ENCODE data around the gene NUMBL.
"Not testable (repeated sequence)": the region's sequence is repeated elsewhere in the genome, so short reads cannot be mapped to it uniquely, and the experiment has no call there.

The NUMBL gene
- 3.0 to 5.9 (median 4.6) reads per million in 4 donors for total RNA-seq

DNA sequence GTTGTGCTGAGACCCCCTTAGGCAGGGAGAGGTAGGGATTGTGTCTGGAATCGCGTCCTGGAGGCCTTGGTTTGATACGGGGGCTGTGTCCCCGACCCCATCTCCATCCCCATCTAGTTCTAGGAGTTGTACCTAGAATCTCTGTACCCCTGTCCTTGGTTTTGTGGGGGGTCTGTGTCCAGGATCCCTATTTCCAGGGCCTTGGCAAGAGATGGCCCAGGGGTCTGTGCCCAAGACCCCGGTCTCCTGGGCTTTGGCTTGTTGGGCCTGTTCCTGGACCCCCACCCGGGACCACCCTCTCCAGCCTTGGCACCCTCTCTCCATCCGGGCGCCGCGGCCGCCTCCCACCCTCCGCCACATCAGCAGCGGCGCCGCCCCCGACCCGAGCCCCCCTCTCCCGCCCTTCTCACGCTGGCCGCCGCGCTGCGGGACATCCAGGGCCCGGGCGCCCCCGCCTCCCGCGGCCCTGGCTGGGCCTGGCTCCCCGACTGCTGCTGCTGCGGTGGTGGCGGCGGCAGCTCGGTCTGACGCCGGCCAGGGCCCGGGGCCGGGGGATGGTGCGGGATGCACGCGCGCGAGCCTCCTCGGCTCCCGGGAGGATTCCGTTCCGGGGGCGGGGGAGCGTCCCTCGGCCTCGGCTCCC lies at the start of gene NUMBL:
Gene NUMBL (minus strand): TSS at position 602 of the 643 bp plus-strand sequence. CDS start 168 bp downstream, at position 434.
- no peak for DNase-seq

DNA sequence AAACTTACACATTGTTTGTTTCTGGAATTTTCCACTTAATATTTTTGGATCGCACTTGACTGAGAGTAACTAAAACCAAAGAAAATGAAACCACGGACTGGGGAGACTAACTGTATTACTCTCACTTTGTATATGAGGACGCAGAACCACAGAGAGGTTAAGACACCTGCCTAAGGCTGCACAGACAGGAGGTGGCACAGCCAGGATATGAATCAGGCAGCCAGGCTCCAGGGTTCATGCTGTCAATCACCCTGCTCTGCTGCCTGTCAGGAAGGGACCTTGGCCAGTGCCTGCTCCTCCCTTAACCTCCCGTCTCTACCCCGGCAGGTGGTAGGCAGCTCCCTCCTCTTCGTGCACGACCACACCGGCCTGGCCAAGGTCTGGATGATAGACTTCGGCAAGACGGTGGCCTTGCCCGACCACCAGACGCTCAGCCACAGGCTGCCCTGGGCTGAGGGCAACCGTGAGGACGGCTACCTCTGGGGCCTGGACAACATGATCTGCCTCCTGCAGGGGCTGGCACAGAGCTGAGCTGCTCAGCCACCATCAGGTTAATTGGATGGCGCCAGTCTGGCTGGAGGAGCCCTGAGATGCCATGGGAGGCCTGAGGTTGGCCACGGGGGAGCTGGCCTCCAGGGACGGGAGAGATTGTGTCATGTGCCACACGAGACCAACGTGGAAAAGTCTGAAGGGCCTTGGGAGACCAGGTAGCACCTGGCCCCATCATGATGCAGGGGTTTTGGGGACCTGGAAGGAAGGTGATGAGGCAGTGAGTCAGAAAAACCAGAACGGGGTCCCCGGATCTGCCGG lies 48.8 kb upstream of the NUMBL start:
- DNase-seq = no peak

DNA sequence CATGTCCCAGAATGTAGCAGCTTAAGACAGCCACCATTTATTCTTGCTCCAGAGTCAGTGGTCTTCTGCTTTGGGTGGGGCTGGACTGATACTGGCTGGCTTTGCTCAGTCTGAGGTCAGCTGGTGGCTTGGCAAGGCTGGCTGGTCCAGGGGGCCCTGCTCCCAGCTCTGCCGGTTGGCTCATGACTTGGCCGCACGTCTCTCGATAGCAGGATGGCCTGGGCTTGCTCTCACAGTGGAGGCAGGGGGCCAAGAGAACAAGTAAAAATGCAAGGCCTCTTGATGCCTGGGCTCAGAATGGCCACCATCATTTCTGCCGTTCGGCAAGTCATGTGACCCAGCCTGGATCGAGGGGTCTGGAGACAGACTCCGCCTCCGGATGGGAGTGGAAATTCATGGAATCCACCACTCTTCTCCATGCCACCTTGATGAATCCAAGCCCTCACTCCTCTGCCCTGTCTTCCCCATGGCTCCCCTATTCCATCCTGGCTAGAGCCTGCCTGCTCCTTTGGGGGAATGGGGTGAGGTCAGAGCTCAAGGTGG lies 46.7 kb upstream of the NUMBL start:
- DNase-seq = no peak

DNA sequence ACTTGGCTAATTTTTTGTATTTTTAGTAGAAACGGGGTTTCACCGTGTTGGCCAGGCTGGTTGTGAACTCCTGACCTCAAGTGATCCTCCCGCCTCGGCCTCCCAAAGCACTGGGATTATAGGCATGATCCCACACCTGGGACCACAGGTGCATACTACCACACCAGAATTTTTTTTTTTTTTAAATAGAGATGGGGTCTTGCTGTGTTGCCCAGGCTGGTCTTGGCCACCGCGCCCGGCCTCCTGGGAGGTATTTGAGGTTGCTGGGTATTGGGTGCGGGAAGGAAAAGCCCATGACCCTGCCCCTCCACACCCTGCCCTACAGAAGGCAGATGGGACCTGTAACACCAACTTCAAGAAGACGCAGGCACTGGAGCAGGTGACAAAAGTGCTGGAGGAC lies 46.2 kb upstream of the NUMBL start:
- no peak for DNase-seq

DNA sequence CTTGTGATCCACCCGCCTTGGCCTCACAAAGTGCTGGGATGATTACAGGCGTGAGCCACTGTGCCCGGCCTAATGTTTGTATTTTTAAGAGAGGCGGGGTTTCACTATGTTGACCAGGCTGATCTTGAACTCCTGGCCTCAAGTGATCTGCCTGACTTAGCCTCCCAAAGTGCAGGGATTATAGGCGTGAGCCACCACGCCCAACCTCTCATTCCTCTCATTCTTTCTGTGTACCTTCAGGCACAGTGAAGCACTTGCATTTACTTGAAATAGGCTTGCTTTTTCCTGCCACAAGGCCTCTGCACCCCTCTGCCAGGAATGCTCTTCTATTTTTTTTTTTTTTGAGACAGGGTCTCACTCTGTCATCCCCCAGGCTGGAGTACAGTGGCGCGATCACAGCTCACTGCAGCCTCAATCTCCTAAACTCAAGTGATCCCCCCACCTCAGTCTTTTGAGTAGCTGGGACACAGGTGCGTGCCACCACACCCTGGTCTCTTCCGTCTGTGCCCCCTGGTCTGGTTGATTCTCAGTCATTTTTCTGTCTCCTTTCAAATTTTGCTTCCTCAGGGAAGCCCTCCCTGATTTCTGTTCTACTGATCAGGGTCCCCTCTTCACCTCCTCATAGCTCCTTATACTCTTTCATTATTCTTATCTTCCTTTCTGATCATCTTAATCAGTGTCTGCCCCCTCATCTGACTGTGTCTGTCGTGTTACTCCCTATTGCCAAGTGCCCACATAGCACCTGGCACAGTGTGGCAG lies 44.7 kb upstream of the NUMBL start:
- DNase-seq = no peak

DNA sequence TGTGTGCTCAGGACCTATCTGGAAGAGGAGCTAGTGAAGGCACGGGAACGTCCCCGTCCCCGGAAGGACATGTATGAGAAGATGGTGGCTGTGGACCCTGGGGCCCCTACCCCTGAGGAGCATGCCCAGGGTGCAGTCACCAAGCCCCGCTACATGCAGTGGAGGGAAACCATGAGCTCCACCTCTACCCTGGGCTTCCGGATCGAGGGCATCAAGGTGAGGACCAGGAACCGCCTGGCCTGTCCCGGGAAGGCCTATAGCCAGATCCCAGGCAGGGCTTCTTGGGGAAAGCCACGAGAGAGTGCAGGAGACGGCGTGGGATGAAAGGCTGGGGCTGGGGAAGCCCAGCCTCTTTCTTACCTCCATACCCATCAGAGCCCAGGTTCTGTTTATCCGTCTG lies 42.7 kb upstream of the NUMBL start:
- no peak for DNase-seq

DNA sequence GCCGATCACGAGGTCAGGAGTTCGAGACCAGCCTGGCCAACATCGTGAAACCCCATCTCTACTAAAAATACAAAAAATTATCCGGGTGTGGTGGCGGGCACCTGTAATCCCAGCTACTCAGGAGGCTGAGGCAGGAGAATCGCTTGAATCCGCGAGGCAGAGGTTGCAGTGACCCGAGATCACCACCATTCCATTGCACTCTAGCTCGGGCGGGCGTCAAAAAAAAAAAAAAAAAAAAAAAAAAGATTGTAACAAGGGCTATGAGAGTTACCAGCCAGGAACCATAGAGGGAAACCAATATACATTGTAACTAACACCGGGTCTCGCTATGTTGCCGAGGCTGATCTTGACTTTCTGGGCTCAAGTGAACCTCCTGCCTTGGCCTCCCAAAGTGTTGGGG lies 41.9 kb upstream of the NUMBL start:
- not testable (repeated sequence) for DNase-seq

DNA sequence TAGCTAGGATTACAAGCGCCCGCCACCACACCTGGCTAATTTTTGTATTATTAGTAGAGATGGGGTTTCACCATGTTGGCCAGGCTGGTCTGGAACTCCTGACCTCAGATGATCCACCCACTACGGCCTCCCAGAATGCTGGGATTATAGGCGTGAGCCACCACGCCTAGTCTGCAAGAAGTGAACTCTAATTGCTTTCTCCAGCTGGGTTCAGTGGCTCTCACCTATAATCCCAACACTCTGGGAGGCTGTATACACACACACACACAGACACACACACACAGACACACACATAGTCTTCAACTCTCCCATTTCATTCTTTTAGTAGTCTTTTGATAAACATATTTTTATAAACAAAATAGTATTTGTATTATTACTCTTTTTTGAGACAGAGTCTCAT lies 39.6 kb upstream of the NUMBL start:
- not testable (repeated sequence) for DNase-seq

DNA sequence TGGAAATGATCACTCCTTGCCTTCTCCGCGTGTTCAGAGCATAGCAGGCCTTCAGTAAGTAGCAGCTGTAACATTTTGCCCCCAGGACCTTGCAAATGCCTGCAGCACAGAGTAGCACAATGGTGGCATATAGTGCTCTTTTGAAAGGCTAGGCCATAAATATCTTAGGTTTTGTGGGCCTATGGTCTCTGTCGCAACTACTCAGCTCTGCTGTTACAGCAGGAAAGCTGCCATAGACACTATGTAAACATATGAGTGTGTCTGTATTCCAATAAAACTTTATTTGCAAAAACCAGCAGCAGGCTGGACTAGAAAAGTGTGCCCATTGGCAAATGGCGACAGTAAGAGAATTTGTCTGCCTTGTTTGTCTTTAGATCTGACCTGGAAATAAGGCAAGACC lies 35.8 kb upstream of the NUMBL start:
- no peak for DNase-seq

DNA sequence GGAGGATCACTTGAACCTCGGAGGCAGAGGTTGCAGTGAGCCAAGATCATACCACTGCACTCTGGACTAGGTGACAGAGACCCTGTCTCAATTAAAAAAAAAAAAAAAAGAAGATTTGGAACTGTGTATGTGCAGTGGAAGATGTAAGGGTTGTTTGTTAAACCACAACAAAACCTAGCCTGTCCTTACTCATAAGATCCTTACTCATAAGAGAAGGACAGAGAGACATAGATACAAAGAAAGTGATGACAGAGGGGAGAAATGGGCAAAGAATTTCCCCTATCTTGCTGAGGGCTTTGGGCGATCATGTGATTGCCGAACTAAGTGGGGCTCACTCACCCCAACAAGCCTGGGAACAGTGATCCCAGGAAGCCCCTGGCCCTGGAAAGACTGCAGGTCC lies 34.4 kb upstream of the NUMBL start:
- no peak for DNase-seq

DNA sequence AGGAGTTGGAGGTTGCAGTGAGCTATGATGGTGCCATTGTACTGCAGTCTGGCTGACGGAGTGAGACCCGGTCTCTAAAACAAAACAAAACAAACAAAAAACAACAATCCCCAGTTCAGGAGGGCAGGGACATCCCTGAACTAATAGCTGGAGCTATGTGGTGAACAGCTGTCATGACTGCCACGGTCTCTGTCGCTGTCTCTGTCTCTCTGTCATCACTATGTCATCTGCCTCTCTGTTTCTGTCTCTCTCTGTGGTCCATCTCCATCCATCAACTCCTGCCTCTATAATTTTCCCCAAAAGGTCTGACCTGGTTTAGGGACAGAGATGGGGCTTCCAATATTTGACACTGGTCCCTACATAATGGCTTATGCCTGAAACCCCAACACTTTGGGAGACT lies 33.9 kb upstream of the NUMBL start:
- DNase-seq = no peak

DNA sequence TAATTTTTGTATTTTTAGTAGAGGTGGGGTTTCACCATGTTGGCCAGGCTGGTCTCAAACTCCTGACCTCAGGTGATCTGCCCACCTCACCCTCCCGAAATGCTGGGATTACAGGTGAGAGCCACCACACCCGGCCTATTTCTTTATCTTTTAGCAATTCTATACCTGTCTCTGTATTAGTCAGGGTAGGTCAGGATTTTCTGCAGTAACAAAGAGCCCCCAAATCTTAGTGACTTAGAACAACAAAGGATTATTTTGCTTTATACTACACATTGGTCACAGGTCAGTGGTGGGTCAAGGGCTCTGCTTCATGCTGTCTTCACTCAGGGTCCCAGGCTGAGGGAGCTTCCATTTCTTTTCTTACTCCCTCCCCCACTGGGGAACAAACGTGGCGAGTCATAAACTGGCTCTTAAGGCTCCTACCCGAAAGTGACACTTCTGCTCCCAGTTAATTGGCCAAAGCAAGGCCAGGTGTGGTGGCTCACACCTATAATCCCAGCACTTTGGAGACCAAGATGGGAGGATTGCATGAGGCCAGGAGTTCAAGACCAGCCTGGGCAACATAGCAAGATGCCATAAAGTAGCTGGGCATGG lies 33.3 kb upstream of the NUMBL start:
- DNase-seq = no peak

DNA sequence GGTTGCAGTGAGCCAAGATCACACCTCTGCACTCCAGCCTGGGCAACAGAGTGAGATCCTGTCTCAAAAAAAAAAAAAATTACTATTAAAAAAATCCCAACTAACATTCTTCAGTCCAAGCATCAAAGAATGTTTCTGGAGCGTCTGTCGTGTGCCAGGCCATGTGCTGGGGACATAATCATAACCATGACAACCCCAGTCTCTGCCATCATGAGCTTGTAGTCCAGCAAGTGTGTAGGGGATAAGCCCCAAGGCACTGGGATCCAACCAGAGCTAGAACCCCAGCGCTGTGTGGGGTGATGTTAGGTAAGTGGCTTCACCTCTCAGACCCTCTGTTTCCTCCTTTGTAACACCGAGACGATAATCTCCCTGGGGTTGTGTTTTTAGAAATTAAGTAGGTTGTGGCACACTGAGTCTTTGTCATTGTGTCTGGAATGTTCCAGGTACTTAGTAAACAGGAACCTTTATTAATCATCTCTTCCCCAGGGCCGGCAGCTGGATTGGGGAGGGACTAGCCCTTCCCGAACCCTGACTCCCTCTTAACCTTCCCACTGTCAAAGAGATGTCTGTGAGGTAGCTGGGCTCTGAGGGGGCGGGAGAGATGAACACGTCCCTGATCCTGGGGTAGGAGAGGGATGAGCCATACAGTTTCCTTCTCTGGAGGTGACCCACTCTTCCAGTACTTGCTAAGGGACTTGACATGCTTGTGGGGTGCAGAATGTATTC lies 31.6 kb upstream of the NUMBL start:
- DNase-seq = no peak

DNA sequence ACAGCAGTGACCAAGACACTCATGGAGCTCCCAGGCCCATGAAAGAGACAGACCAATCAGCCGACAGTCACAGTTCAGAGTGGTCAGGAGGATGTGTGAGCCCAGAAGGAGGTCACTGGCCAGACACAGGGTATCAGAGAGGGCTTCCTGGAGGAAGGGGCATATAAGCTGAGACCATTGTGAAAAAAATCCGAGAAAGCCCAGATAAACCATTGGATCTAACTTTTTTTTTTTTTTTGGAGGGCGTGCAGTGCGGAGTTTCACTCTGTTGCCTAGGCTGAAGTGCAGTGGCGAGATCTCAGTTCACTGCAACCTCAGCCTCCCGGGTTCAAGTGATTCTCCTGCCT lies 30.7 kb upstream of the NUMBL start:
- DNase-seq = no peak

DNA sequence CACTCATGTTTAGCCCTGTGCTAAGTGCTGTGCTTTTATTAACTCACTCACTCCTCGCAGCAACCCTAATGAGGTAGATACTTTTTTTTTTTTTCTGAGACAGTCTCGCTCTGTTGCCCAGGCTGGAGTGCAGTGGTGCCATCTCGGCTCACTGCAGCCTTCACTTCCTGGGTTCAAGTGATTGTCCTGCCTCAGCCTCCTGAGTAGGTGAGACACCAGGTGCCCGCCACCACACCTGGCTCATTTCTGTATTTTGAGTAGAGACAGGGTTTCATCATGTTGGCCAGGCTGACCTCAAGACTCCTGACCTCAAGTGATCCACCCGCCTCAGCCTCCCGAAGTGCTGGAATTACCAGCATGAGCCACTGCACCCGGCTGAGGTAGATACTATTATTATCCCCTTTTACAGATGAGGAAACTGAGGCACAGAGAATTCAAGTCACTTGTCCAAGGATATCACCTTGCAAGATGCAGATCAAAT lies 29.0 kb upstream of the NUMBL start:
- DNase-seq = no peak

DNA sequence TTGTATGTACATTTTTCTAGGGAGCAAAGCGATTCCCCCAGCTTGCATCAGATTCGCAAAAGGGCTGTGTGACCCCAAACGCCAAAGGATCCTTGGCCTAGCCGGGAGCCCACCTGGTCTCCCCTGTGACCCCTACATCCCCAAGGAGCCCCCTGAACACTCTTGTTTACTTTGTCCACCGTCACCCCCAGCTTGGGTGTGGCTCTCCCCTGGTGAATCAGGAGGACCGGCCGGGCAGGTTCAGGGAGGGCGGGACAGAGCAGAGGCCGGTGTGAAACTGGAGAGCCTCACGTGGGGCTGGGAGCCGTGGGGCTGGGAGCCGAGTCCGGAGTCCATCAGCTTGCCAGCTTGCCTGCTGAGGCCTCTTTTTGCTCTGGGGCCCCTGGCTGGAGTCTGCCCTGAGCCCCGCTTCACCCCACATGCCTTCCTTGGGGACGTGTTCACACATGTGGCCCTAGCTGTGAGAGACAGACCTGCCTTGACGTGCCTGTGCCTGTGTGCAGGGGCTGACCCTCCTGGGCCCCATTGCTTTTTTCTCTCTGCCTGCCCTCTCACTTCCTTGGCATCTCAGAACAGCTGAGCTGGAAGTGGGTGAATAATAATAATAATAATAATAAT lies 28.4 kb upstream of the NUMBL start:
- DNase-seq = no peak

DNA sequence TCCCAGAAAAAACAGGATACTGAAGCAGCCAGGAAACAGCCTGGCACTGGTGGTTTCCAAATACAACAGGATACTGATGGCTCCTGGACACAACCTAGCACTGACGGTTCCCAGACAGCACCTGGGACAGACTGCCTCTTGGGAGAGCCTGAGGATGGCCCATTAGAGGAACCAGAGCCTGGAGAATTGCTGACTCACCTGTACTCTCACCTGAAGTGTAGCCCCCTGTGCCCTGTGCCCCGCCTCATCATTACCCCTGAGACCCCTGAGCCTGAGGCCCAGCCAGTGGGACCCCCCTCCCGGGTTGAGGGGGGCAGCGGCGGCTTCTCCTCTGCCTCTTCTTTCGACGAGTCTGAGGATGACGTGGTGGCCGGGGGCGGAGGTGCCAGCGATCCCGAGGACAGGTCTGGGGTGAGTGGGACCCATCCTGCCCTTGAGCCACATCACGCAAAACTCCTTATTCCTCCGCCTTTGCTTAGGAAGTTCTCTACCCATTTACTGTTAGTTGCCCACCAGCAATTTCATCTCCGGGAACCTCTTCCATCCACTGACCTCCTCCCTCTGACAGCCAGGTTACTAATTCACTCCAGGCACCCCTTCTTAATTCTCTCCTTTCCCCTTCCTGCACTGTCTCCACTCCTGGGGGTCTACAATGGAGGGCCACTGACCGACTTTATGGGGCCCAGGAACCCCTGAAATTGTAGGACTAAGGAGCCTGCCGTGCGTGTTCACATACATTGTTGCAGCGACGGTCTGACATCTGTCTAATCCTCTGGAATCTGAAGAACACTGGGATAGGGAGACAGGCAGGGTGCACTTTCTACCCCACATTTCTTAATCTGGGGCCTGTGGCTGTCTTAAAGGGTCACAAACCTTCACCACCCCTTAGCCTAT lies 27.7 kb upstream of the NUMBL start:
- no peak for DNase-seq

DNA sequence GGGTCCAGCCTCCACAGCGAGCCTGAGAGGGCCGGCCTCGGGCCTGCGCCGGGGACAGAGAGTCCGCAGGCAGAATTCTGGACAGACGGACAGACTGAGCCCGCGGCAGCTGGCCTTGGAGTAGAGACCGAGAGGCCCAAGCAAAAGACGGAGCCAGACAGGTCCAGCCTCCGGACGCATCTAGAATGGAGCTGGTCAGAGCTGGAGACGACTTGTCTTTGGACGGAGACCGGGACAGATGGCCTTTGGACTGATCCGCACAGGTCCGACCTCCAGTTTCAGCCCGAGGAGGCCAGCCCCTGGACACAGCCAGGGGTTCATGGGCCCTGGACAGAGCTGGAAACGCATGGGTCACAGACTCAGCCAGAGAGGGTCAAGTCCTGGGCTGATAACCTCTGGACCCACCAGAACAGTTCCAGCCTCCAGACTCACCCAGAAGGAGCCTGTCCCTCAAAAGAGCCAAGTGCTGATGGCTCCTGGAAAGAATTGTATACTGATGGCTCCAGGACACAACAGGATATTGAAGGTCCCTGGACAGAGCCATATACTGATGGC lies 27.0 kb upstream of the NUMBL start:
- DNase-seq = no peak

DNA sequence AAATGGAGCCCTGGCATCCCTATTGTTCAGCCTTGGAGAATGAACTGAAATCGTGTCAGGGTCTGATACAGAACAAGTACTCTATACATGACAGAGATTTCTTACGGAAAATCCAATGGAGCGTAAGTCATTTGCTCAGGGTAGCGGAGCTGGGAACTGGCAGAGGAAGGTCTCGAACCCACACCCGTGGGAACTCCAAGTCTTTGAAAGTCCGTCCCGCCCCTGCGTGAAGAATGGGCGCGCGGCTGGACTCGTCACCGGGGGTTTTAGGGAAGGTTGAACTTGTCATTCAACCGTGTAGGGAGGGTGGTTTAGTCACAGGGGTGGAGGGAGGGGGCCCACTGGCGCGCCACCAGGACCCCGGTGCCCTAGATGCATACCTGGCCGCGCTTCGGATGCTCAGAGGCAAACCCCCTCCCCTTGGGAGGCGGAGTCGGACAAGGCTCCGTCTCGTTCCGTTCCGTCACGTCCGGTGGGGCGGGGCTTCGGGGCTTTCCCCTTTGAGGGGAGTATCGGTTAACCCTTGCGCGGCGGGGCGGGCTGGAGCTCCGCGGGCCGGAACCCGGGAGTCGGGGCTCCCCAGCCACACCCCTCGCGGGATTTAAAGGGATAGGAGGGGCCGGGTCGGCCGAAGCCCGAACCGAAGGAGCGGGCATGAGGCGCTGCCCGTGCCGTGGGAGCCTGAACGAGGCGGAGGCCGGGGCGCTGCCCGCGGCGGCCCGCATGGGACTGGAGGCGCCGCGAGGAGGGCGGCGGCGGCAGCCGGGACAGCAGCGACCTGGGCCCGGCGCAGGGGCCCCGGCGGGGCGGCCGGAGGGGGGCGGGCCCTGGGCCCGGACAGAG lies 26.3 kb upstream of the NUMBL start, which contains the start of the genes COQ8B and ITPKC:
Gene COQ8B (minus strand): TSS at position 405 of the 843 bp plus-strand sequence. CDS start 2,254 bp downstream, outside the sequence.
Gene ITPKC (plus strand): TSS at position 631 of the 843 bp plus-strand sequence. CDS start 24 bp downstream, at position 655.
- peak; percentile 97 to 100 (median 99) for DNase-seq

Data from T-helper 1 cell (primary cell).